GM12864 (cell line): ENCODE data around the gene JMJD1C.
"Not testable (repeated sequence)": the region's sequence is repeated elsewhere in the genome, so short reads cannot be mapped to it uniquely, and the experiment has no call there.

Source experiments
- DNase-seq: peaks from one replicate; pipeline ENCODE4 v3.0.0-alpha.2; 2011; ENCODE audit warnings: low read depth
- H3K4me3 ChIP-seq: 2 replicates; pipeline ENCODE4 v1.5.1; 2011; ENCODE audit warnings: mild to moderate bottlenecking, low read depth, low read length, control low read depth
- CTCF ChIP-seq: IDR thresholded peaks from 2 replicates; pipeline ENCODE4 v1.5.1; 2011; ENCODE audit warnings: low read depth, mild to moderate bottlenecking, moderate library complexity, low read length, control low read depth, inconsistent platforms; ENCODE audit errors: missing control alignments

Gene JMJD1C

GRCh38 chr10:63236113-63236935, 229.5 kb downstream of the JMJD1C start:
- no peak overlapping the region for H3K4me3 ChIP-seq
- no peak for TF ChIP-seq CTCF
- DNase-seq: peak; percentile 42

DNA sequence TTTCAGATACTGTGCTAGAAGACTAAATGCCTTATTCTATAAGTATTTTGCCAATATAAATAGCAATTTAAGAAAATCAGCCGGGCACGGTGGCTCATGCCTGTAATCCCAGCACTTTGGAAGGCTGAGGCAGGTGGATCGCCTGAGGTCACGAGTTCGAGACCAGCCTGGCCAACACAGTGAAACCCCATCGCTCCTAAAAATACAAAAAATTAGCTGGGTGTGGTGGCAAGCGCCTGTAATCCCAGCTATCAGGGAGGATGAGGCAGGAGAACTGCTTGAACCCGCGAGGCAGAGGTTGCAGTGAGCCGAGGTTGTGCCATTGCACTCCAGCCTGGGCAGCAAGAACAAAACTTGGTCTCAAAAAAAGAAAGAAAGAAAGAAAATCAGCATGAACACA, 230.6 kb downstream of the JMJD1C start:
- not testable (repeated sequence) for DNase-seq, H3K4me3 ChIP-seq

DNA sequence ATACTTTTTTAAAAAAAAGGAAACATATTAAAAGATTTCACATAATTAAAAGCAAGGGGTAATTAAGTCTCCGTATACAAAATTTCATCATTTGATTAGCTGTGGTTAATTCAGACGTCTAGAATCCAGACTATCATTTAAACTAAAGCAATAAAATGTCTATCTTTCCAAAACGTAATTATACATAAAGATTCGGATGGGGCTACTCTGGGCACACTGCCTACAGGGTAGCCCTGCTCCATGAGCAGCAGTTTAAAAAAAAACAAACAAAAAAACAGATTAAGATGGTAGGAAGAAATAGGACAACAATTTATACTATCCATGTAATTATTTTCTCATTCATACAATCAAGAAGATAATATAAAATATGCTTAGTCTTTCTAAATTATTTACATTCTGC, 236.6 kb downstream of the JMJD1C start:
- no peak overlapping the region for H3K4me3 ChIP-seq
- TF ChIP-seq CTCF: no peak
- DNase-seq: no peak

GRCh38 chr10:63228237-63228636, 237.5 kb downstream of the JMJD1C start:
- TF ChIP-seq CTCF: no peak
- no peak for DNase-seq
- no peak overlapping the region for H3K4me3 ChIP-seq

DNA sequence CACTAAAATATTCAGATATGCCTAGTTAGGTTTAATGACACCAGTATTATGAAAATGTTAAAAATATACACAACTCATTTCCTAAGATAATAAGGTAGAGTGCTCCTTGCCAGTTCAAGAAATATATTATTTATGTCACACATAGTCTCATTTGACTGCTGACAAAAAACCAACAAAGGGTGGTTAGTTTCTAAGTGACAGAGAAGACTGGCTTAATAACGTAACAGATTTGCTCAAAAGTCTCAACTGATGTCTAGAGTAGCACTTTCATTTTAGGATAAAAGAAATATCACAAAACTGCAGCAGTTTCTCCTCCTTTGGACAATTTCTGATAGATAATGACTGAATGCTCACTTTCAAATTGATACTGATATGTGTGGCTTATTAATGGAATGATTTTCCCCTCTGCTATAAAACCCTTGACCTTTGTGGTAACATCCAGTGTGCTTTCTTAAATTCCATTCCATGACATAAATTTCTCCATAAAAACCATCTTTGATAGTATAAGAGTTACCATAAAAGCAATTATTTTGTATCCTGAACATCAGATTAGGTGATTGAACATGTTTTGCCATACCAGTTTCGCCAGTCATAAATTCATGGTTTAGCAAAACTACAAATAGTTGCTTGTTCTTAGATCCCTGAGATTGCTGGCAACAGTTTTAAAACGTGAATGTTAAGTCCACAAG, 238.4 kb downstream of the JMJD1C start:
- TF ChIP-seq CTCF: no peak
- H3K4me3 ChIP-seq: no peak overlapping the region
- DNase-seq: no peak

- H3K4me3 ChIP-seq: no peak overlapping the region
- no peak for TF ChIP-seq CTCF
- DNase-seq: no peak
Observed at GRCh38 chr10:63224241-63224640, 241.5 kb downstream of the JMJD1C start.

GRCh38 chr10:63221950-63222349, 243.8 kb downstream of the JMJD1C start:
- no peak overlapping the region for H3K4me3 ChIP-seq
- TF ChIP-seq CTCF: no peak
- DNase-seq: no peak
